Activated T-helper 17 cell treated with anti-CD3 and anti-CD28 coated beads, Interleukin-2, amount 50 U/mL, for 72 hours (primary cell): Measurements from ENCODE around the gene SNCB. TPM values are rescaled to one million over a fixed set of nuclear protein-coding genes. Genes with fewer than 3 reads are reported as not detected.
A peak's percentile ranks its signal among the peaks of the same experiment; 100 is the strongest.

Experiments used
- ATAC-seq: fragments of 150-1000 bp; cut with Tn5 transposase; replicated peaks from 2 replicates; pipeline ENCODE4 v1.10.0; 2021; ENCODE audit warnings: mild to moderate bottlenecking, moderate library complexity
- H3K27ac Mint-ChIP-seq: one replicate; pipeline ENCODE4 v1.8.0; 2022; ENCODE audit warnings: mixed read lengths
- H3K27me3 Mint-ChIP-seq: one replicate; pipeline ENCODE4 v1.8.0; 2022; ENCODE audit warnings: mixed read lengths
- H3K36me3 Mint-ChIP-seq: one replicate; pipeline ENCODE4 v1.8.0; 2022; ENCODE audit warnings: low read depth, mild to moderate bottlenecking, mixed read lengths
- H3K4me1 Mint-ChIP-seq: one replicate; pipeline ENCODE4 v1.8.0; 2022; ENCODE audit warnings: mixed read lengths
- H3K4me3 Mint-ChIP-seq: one replicate; pipeline ENCODE4 v1.8.0; 2022; ENCODE audit warnings: mild to moderate bottlenecking, mixed read lengths
- H3K9me3 Mint-ChIP-seq: one replicate; pipeline ENCODE4 v1.8.0; 2022; ENCODE audit warnings: mixed read lengths
- total RNA-seq, 2 donors: library from RNA; stranded (reverse); gene quantifications; one replicate each; pipeline ENCODE4 v1.2.3, GENCODE V29; 2022

SNCB gene
- total RNA-seq, 2 donors from 2014 or later: not detected

DNA sequence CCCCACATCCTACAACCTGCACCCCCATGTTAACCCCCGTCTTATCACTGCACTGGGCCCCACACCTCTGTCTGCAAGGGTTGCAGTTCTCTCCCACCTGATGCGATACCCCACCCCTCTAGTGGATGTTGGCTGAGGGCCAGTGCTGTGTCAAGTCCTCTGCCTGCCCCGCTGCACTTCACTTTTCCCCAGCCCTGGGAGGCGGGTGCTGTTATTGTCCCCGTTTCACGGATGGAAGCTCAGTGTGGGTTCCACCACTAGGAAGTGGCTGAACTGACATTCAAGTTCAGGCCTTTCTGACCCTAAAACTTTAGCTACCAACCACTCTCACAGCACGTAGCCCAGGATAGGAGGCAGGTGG is 3.5 kb downstream of the SNCB start:
- peaks cover 48% of the 10 kb centered on the region for H3K27me3 Mint-ChIP-seq
- no peak for ATAC-seq
- no peaks in the 10 kb centered on the region for H3K36me3 Mint-ChIP-seq
- peaks cover 4% of the 10 kb centered on the region for H3K4me1 Mint-ChIP-seq
- no peak overlapping the region for H3K4me3 Mint-ChIP-seq
- no peaks in the 10 kb centered on the region for H3K9me3 Mint-ChIP-seq
- no peak overlapping the region for H3K27ac Mint-ChIP-seq

DNA sequence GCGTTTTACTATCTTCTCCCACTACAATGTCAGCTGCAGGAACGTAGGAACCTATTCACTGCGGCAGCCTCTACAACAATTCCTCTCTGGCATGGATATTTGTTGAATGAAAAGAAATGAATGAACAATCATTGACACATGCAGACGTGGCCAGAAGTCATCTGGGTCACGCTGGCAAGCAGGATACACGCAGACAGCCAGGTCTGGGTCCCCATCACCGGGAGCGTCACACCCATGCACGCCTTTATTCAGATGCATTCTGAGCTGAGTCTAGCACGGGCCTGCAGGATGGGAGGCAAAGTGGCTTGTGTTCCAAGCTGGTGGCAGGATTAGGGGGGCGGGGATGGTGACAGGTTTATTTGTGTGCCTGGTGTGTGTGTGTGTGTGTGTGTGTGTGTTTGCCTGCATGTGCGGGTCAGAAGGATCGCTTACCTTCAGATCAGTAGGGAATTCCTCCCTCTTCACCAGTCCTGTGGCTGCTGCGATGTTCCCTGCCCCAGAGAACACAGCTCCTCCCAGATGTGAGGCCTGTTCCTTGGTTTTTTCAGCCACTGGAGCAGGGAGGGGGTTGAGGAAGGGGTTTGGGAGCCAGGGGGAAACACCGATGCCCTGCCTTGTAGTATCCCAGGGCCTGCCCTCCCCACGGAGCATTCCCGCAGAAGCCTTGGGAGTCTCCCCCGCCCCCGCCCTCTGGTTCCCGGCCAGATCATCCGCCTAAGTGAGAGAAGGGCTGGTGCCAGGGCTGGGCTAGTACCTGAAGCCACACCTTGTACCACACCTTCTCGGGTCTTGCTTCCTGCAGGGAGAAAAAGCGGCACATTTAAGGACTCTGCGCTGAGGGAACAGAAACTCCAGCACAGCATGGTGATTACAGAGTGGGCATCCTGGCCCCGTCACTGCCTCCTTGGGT is 4.1 kb downstream of the SNCB start:
- ATAC-seq: no peak
- H3K27me3 Mint-ChIP-seq: peaks cover 43% of the 10 kb centered on the region
- no peak overlapping the region for H3K27ac Mint-ChIP-seq
- H3K4me1 Mint-ChIP-seq: peaks cover 4% of the 10 kb centered on the region
- no peaks in the 10 kb centered on the region for H3K9me3 Mint-ChIP-seq
- H3K4me3 Mint-ChIP-seq: no peak overlapping the region
- H3K36me3 Mint-ChIP-seq: no peaks in the 10 kb centered on the region

DNA sequence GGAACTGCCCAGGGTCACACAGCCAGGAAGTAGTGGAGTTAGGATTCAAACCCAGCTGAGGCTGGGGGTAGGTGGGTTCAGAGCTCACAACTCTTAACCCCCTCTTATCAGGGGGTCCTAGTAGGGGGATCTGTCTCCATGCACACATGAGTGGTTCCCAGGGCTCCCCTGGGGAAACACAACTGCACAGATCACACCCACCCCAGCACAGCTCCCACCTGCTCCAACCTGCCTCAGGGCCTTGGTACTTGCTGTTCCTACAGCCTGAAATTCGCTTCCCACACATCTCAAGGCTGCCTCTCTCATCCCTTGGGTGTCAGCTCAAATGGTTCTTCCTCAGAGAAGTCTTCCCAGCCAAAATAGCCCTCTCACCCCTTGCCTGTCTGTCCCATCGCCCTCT is 4.8 kb downstream of the SNCB start:
- no peak for ATAC-seq
- H3K27me3 Mint-ChIP-seq: peaks cover 38% of the 10 kb centered on the region
- no peak overlapping the region for H3K4me3 Mint-ChIP-seq
- H3K27ac Mint-ChIP-seq: no peak overlapping the region
- H3K4me1 Mint-ChIP-seq: peaks cover 4% of the 10 kb centered on the region
- H3K36me3 Mint-ChIP-seq: no peaks in the 10 kb centered on the region
- no peaks in the 10 kb centered on the region for H3K9me3 Mint-ChIP-seq

DNA sequence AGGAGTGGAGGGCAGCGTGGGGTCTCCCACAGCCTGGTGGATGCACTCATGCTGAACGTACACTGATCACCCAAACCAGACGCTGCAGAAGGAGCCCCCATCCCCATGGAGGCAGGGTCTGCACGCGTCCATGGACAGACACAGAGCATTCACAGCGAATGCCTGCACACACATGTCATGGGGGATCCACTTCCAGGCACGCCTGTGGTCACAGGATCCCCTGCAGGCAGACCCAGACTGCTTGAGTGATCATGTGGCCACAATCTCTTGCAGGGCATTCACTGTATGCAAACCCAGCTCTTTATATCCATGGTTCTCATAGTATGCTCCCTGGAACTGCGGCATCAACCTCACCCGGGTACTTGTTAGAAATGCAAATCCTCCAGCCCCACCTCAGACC is 5.4 kb downstream of the SNCB start:
- H3K27me3 Mint-ChIP-seq: peaks cover 41% of the 10 kb centered on the region
- no peaks in the 10 kb centered on the region for H3K36me3 Mint-ChIP-seq
- peaks cover 4% of the 10 kb centered on the region for H3K4me1 Mint-ChIP-seq
- no peak overlapping the region for H3K4me3 Mint-ChIP-seq
- no peaks in the 10 kb centered on the region for H3K9me3 Mint-ChIP-seq
- ATAC-seq: no peak
- H3K27ac Mint-ChIP-seq: no peak overlapping the region

DNA sequence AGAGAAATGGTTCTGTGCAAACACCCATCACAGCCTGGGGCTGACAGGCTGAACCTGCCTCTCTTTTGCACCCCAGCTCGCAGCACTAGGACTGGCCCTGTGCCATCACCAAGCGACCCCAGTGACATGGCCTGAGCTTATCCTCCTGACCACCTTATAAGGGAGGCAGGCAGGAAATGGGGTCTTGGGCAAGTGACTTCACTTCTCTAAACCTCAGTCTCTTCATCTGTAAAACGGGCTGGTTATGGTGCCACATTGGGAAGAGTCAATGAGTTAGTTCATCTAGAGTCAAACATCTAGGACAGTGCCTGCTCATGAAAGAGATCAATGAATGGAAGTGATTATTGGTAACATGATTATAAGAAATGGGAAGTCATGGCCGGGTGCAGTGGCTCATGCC is 6.2 kb downstream of the SNCB start:
- Mint-ChIP-seq H3K4me1 (peaks cover 4% of the 10 kb centered on the region), H3K9me3 (no peaks in the 10 kb centered on the region), H3K4me3 (no peak overlapping the region), H3K27me3 (peaks cover 40% of the 10 kb centered on the region), H3K27ac (no peak overlapping the region), H3K36me3 (no peaks in the 10 kb centered on the region)
- no peak for ATAC-seq

DNA sequence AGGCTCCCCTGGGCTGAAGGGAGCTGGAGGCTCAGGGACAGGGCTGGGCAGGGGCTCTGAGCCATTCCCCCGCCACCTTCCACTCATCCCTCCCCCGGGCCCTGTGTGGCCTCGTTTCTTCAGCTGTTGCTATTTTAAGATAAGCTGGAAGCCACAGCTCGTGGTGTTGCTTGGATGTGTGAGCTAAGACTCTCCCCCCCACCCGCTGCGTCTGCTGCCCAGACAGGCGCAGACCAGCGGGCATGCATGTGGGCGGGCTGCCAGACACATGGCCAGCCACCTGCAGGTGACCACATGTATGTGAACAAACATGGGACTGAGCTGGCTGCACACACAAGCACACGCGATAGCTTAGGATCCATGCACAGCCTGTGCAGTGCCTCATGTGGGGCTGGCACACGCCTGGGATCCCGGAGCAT is 8.7 kb downstream of the SNCB start:
- no peak for ATAC-seq
- no peaks in the 10 kb centered on the region for H3K9me3 Mint-ChIP-seq
- H3K27me3 Mint-ChIP-seq: peaks cover 33% of the 10 kb centered on the region
- no peaks in the 10 kb centered on the region for H3K36me3 Mint-ChIP-seq
- no peak overlapping the region for H3K4me3 Mint-ChIP-seq
- peaks cover 4% of the 10 kb centered on the region for H3K4me1 Mint-ChIP-seq
- no peak overlapping the region for H3K27ac Mint-ChIP-seq

DNA sequence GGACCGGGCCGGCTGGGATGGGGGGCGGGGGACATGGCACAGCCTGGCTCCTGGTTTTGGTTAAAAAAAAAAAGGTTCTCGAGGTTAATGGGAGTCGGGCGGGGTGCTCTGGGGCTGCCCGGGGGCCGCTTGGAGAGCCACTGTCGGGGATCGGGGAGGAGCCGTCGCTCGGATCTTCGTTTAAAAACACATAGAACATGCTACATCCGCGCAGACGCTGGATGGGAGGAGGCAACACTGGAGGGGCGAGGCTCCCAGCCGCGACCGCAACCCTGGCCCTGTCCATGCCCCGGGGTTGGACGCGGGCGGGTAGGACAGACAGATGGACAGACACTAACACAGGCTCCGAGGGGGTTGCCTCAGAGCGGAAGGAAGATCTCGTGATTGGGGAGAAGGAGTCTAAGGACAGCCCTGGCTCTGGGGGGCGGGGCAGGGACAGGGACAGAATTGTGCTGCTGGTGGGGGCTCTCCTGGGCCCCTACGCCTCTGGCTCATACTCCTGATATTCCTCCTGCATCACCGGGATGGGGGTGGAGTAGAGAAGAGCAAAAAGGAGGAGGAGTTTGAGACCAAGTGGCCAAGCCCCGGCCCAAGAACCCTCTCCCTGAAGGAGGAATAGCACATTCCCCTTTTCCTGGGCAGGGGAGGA is 9.9 kb downstream of the SNCB start:
- peaks cover 31% of the 10 kb centered on the region for H3K27me3 Mint-ChIP-seq
- no peak for ATAC-seq
- peak overlapping the region; percentile 57 for H3K4me3 Mint-ChIP-seq
- H3K4me1 Mint-ChIP-seq: peaks cover 4% of the 10 kb centered on the region
- no peak overlapping the region for H3K27ac Mint-ChIP-seq
- H3K36me3 Mint-ChIP-seq: no peaks in the 10 kb centered on the region
- no peaks in the 10 kb centered on the region for H3K9me3 Mint-ChIP-seq

DNA sequence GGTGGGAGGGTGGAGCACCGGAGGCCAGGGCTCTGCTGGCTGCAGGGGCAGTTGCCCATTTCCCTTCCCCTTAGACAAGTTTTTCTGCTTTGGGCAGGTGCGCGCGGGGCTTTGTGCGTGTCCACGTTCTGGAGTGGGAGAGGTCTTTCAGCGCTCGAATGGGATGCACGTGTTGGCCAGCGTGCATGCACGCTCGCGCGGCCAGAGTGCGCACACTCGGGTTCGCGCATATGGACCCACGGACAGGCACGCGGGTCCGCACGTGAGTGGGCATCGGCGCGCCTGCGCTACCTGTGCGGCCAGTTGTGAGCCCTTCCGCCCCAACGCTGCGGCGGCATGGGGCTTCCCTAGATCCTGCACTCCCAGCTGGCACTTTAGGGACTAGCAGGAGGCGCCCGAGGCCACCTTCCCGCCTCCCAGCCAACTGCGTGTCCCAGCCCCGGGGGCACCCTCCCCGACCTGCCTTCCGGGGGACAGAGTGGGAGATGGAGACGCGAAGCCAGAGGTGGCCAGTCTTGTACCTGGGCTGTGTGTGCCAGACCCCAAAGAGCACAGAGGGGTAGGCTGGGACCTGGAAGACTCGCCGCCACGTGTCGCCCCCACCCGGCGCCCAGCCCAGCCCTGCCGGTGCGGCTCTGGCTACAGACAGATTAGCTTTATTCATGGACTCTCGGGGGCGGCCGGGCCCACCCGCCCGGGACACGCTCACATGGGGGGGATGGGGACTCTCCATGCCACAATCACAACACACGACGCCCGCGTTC is 10.6 kb downstream of the SNCB start:
- peak overlapping the region; percentile 57 for H3K4me3 Mint-ChIP-seq
- ATAC-seq: no peak
- H3K27me3 Mint-ChIP-seq: peaks cover 31% of the 10 kb centered on the region
- H3K9me3 Mint-ChIP-seq: no peaks in the 10 kb centered on the region
- H3K4me1 Mint-ChIP-seq: peaks cover 4% of the 10 kb centered on the region
- no peak overlapping the region for H3K27ac Mint-ChIP-seq
- H3K36me3 Mint-ChIP-seq: no peaks in the 10 kb centered on the region

DNA sequence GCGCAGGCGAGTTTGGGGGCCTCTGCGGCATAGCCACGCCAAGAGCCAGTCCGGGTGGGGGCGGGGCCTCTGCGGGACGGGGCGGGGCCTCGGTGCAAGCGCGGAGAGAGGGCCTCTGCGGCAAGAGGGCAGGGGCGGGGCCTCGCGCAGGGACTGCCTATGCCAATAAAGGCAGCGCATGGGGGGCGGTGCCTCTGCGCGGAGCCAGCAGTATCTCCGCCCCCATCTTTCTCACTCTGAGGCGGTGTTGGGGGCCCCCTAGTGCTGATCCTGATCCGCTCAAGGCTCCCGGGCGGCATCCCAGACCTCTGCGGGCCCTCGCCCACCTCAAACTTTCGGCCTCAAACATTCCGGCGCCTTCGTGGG is 11.1 kb downstream of the SNCB start:
- H3K4me1 Mint-ChIP-seq: peaks cover 4% of the 10 kb centered on the region
- no peak overlapping the region for H3K27ac Mint-ChIP-seq
- no peaks in the 10 kb centered on the region for H3K36me3 Mint-ChIP-seq
- ATAC-seq: peak; percentile 97
- no peaks in the 10 kb centered on the region for H3K9me3 Mint-ChIP-seq
- H3K4me3 Mint-ChIP-seq: no peak overlapping the region
- H3K27me3 Mint-ChIP-seq: peaks cover 31% of the 10 kb centered on the region

DNA sequence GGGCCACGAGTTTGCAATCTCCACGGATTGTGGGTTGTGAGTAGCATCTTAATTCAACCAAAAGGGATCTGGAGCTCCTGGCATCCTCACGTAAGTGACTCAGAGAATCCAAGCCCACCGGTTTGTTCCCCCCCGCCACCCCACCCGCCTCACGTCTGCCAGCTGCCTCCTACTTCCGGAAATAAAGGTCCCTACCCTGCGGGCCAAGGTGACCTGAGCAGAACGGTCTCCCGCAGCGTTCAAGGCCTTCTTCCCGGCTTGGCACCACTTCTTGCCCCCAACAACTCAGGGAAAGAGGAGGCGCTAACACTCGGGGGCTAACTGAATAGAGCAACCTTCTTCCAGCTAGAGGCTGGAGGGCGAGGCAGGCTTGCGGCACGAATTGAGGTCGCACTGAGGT is 11.6 kb downstream of the SNCB start:
- Mint-ChIP-seq H3K9me3 (no peaks in the 10 kb centered on the region), H3K36me3 (no peaks in the 10 kb centered on the region), H3K27ac (no peak overlapping the region), H3K4me1 (peaks cover 4% of the 10 kb centered on the region), H3K27me3 (peaks cover 33% of the 10 kb centered on the region), H3K4me3 (no peak overlapping the region)
- no peak for ATAC-seq

DNA sequence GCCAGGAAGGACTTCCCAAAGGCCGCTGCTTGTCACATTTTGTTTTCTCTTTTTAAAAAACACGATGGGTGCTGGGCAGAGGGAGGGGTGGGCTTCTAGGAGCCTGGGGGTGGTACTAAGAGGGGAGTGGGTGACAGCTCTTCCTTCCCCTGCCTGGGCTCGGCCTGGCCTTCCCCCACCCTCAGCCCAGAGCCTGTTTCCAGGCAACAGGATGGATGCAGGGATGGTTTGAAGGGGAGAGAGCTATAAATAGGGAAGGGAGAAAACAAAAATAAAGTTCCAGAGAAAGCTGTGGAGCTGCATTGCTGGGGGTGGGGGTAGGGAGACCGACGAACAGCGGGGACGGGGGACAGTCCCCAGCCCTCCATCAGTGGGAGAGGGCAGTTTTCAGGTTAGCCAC is 13.8 kb downstream of the SNCB start:
- no peak for ATAC-seq
- H3K27me3 Mint-ChIP-seq: peaks cover 37% of the 10 kb centered on the region
- no peaks in the 10 kb centered on the region for H3K9me3 Mint-ChIP-seq
- H3K27ac Mint-ChIP-seq: no peak overlapping the region
- H3K4me3 Mint-ChIP-seq: no peak overlapping the region
- H3K36me3 Mint-ChIP-seq: no peaks in the 10 kb centered on the region
- peaks cover 3% of the 10 kb centered on the region for H3K4me1 Mint-ChIP-seq

DNA sequence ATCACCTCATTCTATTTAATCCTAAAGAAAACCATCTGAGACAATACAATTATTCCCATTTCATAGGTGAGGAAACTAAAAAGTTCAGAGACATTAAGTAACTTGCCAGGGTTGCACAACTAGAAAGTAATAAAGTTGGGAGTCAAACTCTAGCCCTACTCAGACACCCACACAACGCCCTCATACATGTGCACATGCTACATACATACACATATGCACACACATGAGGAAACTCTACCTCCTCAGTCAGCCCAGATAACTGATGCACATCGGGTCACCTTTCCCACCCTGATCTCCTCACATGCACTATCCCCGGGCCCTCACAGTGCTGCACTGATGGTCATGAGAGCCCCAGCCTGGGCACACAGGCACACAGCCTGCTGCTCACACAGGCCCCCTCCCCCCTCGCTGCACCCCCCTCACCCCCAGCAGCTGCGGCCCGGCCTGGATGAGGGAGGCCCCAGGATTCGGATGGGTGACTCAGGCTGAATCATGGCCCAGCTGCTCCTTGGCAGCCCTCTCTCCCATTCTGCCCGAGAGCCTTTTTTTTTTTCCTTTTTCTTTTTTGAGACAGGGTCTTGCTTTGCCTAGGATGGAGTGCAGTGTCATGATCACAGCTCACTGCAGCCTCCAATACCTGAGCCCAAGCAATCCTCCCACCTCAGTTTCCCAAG is 15.4 kb downstream of the SNCB start:
- Mint-ChIP-seq H3K4me1 (peaks cover 5% of the 10 kb centered on the region), H3K27ac (no peak overlapping the region), H3K27me3 (peaks cover 33% of the 10 kb centered on the region), H3K9me3 (no peaks in the 10 kb centered on the region), H3K36me3 (no peaks in the 10 kb centered on the region), H3K4me3 (no peak overlapping the region)
- no peak for ATAC-seq

DNA sequence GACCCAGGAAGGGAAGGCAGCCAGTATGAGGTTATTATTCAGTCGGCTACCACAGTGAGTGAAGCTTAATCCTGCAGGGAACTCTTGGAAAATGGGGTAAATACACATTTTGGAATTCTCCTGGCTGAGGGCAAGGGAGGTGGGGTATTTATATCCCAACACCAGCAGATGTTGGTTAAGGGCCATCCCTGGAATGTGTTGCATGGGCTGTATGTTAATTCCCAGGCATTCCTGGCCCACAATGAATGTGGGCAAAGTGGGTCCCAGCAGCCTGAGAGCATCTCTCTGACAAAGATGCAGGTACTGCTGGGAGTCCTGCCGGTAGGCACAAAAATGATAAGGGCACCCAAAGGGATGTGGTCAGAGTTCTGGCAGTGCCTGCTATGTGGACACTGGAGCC is 17.5 kb downstream of the SNCB start:
- Mint-ChIP-seq H3K4me3 (no peak overlapping the region), H3K36me3 (peaks cover 7% of the 10 kb centered on the region), H3K27me3 (peaks cover 27% of the 10 kb centered on the region), H3K4me1 (peaks cover 13% of the 10 kb centered on the region), H3K9me3 (no peaks in the 10 kb centered on the region), H3K27ac (no peak overlapping the region)
- no peak for ATAC-seq

DNA sequence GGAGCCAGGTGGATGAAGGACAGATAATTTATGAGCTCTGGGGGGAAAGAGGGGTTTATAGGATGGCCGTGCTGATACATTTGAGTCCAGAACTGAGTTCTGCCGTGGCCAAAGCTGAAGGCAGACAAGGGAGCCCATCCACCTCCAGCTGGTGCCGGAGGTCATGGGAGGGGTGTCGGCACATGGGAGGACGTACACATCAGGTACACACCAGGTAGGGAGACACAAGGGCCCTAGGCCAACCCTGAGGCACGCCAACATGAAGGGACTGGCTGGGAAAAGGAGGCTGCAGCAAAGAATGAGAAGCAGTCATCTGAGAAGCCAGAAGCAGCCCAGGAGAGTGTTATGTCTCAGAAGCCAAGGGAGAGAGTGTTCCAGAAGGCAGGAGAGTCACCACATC is 18.3 kb downstream of the SNCB start:
- H3K36me3 Mint-ChIP-seq: peaks cover 7% of the 10 kb centered on the region
- peaks cover 21% of the 10 kb centered on the region for H3K27me3 Mint-ChIP-seq
- H3K4me3 Mint-ChIP-seq: no peak overlapping the region
- H3K27ac Mint-ChIP-seq: no peak overlapping the region
- no peak for ATAC-seq
- H3K9me3 Mint-ChIP-seq: no peaks in the 10 kb centered on the region
- H3K4me1 Mint-ChIP-seq: peaks cover 13% of the 10 kb centered on the region
